Glutamatergic neuron (in vitro differentiated cells): ENCODE data around the gene ST3GAL6. TPM values are rescaled to one million over a fixed set of nuclear protein-coding genes. Genes with fewer than 3 reads are reported as not detected.

Source experiments
- DNase-seq: peaks from one replicate; pipeline ENCODE4 v3.0.0; 2022
- H3K27ac Mint-ChIP-seq: one replicate; pipeline ENCODE4 v1.8.0; 2020; ENCODE audit warnings: mild to moderate bottlenecking, mixed read lengths, inconsistent platforms; ENCODE audit not compliant: unreplicated experiment
- H3K27me3 Mint-ChIP-seq: one replicate; pipeline ENCODE4 v1.8.0; 2020; ENCODE audit warnings: mild to moderate bottlenecking, moderate library complexity, mixed read lengths, inconsistent platforms; ENCODE audit not compliant: unreplicated experiment
- H3K36me3 Mint-ChIP-seq: one replicate; pipeline ENCODE4 v1.8.0; 2020; ENCODE audit warnings: mild to moderate bottlenecking, mixed read lengths, inconsistent platforms; ENCODE audit not compliant: unreplicated experiment
- H3K4me1 Mint-ChIP-seq: one replicate; pipeline ENCODE4 v1.8.0; 2020; ENCODE audit warnings: mild to moderate bottlenecking, low read depth, mixed read lengths, inconsistent platforms; ENCODE audit not compliant: unreplicated experiment
- H3K4me3 Mint-ChIP-seq: one replicate; pipeline ENCODE4 v1.8.0; 2020; ENCODE audit warnings: mild to moderate bottlenecking, mixed read lengths, inconsistent platforms; ENCODE audit not compliant: unreplicated experiment
- H3K9me3 Mint-ChIP-seq: one replicate; pipeline ENCODE4 v1.8.0; 2020; ENCODE audit warnings: mild to moderate bottlenecking, moderate library complexity, mixed read lengths, inconsistent platforms; ENCODE audit not compliant: unreplicated experiment
- CTCF ChIP-seq: fragments of 200-600 bp; sonication (generic); IDR thresholded peaks from one replicate; pipeline ENCODE4 v1.5.0; 2021; ENCODE audit not compliant: partially characterized antibody, unreplicated experiment
- total RNA-seq: library from RNA; stranded (reverse); fragmentation: NEBNext Ultra II Directional; extraction: Animal tissue kit (Norgen Biotek cat#: 25700); gene quantifications from one replicate; pipeline ENCODE4 v1.2.1, GENCODE V29; 2021; ENCODE audit not compliant: unreplicated experiment

ST3GAL6 gene
- total RNA-seq, 1 donor from 2014 or later, result 52.9 TPM

GRCh38 chr3:98750276-98750919, 12.7 kb upstream of the ST3GAL6 start:
- Mint-ChIP-seq H3K4me3 (no peak overlapping the region), H3K9me3 (no peaks in the 10 kb centered on the region), H3K27me3 (no peaks in the 10 kb centered on the region), H3K36me3 (no peaks in the 10 kb centered on the region), H3K4me1 (peaks cover 12% of the 10 kb centered on the region), H3K27ac (no peak overlapping the region)
- DNase-seq, result no peak
- TF ChIP-seq CTCF, result no peak

DNA sequence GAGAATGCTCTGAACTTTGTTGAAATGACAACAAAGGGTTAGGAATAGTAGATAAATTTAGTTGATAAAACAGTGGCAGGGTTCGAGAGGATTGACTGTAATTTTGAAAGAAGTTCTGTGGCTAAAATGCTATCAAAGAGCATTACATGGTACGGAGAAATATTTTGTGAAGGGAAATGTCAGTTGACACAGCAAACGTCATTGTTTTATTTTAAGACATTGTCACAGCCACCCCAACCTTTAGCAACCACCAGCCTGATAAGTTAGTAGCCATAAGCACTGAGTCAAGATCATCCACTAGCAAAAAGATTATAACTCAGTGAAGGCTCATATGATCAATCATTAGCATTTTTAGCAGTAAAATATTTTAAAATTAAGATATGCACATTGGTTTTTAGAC, 8.7 kb upstream of the ST3GAL6 start:
- Mint-ChIP-seq H3K4me3 (no peak overlapping the region), H3K27ac (no peak overlapping the region), H3K36me3 (no peaks in the 10 kb centered on the region), H3K9me3 (no peaks in the 10 kb centered on the region), H3K27me3 (no peaks in the 10 kb centered on the region), H3K4me1 (peaks cover 17% of the 10 kb centered on the region)
- DNase-seq, result no peak
- TF ChIP-seq CTCF, result no peak

DNA sequence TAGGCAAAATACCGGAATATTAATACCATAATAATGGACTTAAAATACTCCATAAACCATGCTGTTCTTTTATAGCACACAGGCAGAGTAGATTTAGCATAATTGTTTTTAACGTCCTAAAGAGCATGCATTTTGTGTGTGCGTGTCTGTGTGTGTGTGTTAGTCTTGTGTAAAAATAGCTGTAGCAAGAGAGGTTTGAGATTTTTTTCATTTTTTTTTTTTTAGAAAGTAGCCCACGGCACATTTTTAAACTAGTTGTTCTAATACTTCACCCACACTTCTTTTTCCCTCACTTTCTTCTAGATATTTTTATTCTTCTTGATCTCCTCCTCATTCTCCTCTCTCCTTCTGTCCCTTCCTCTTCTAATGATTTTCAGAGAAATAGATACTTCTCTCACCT, 7.5 kb upstream of the ST3GAL6 start:
- no peak for TF ChIP-seq CTCF
- H3K27ac Mint-ChIP-seq, result peak overlapping the region; percentile 31

DNA sequence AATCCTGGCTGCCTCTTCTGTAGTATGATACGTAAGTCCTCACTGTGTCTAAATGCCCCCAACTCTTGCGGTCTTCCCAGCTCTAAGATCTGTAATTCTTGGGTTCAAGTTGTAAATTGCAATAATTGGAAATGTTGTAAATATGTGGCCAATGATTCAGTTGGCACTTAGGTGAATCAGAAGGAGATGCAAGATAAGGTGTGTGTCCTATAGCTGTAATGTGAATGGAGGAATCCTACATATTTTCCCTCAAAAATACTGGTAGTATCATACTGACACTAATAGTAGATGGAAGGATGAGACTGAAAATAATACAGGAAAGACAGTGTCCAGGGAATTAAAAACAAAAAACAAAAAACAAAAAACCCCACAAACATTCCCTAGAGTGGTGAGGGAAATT, 3.5 kb upstream of the ST3GAL6 start:
- Mint-ChIP-seq H3K9me3 (no peaks in the 10 kb centered on the region), H3K27ac (no peak overlapping the region), H3K27me3 (no peaks in the 10 kb centered on the region), H3K4me1 (peaks cover 36% of the 10 kb centered on the region), H3K4me3 (no peak overlapping the region), H3K36me3 (no peaks in the 10 kb centered on the region)
- no peak for DNase-seq
- no peak for TF ChIP-seq CTCF

More for the DNA sequence above, 7.5 kb upstream of the ST3GAL6 start:
- no peaks in the 10 kb centered on the region for H3K9me3 Mint-ChIP-seq
- no peak overlapping the region for H3K4me3 Mint-ChIP-seq
- no peaks in the 10 kb centered on the region for H3K27me3 Mint-ChIP-seq
- peaks cover 17% of the 10 kb centered on the region for H3K4me1 Mint-ChIP-seq
- H3K36me3 Mint-ChIP-seq, result no peaks in the 10 kb centered on the region
- DNase-seq, result no peak

DNA sequence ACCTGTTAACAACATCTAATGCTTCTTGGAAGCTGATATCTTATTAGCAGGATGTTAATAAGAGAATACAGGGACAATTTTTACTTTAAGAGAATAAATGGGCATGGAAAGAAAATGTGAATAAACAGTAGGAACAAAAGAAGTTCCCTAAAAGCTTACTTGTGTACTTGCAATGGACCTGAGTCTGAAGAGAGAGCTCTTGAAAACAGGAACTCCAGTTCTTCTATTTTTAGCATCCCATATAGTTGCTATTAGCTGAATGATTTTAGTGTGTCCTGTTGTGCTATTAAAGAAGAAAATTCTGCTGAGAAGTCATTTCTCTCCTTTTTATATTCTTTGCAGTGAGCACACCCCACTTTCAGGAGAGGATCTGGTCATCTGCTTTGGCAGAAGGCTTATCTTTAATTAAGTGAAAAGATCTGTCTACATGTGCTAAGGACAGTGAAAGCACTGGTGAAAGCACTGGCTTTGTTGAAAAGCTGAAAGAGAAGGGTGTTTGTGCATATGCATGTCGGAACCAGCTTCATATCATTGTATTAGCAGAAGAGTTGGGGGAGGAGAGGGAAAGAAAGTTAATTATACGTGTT, 1.4 kb upstream of the ST3GAL6 start:
- Mint-ChIP-seq H3K9me3 (no peaks in the 10 kb centered on the region), H3K4me1 (peaks cover 28% of the 10 kb centered on the region), H3K27me3 (no peaks in the 10 kb centered on the region), H3K36me3 (no peaks in the 10 kb centered on the region), H3K27ac (peak overlapping the region; percentile 62), H3K4me3 (peak overlapping the region; percentile 51)
- no peak for TF ChIP-seq CTCF
- DNase-seq, result no peak
